GM18502 (cell line): ENCODE data around the gene SLC38A3.

ENCODE experiments used
- ATAC-seq: cut with Tn5 transposase; IDR thresholded peaks from one replicate; pipeline ENCODE4 v1.9.1; 2021; ENCODE audit warnings: mild to moderate bottlenecking; ENCODE audit not compliant: unreplicated experiment, poor library complexity

The SLC38A3 gene

GRCh38 chr3:50190936-50191660 lies 14.0 kb upstream of the SLC38A3 start, which contains the start of gene GNAT1:
Gene GNAT1 (plus strand): TSS chr3:50191610. CDS start chr3:50191726, 116 bp downstream.
- ATAC-seq, result no peak

- ATAC-seq, result no peak
Observed at GRCh38 chr3:50192124-50192523, 12.9 kb upstream of the SLC38A3 start.

- no peak for ATAC-seq
Observed at GRCh38 chr3:50192689-50193141, 12.4 kb upstream of the SLC38A3 start.

GRCh38 chr3:50193286-50193685 lies 11.8 kb upstream of the SLC38A3 start:
- ATAC-seq, result no peak

DNA sequence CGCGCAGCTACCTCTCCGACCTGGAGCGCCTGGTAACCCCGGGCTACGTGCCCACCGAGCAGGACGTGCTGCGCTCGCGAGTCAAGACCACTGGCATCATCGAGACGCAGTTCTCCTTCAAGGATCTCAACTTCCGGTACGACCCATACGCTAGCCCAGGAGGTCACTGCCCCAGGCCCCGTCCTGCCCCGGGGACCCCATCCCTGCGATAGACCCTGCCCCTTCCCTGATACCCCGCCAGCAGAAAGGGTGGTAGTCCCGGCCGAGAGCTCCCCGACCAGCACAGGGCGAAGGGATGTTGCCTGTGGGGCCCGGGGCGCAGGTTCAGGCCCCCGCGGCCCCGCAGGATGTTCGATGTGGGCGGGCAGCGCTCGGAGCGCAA lies 11.3 kb upstream of the SLC38A3 start:
- no peak for ATAC-seq

DNA sequence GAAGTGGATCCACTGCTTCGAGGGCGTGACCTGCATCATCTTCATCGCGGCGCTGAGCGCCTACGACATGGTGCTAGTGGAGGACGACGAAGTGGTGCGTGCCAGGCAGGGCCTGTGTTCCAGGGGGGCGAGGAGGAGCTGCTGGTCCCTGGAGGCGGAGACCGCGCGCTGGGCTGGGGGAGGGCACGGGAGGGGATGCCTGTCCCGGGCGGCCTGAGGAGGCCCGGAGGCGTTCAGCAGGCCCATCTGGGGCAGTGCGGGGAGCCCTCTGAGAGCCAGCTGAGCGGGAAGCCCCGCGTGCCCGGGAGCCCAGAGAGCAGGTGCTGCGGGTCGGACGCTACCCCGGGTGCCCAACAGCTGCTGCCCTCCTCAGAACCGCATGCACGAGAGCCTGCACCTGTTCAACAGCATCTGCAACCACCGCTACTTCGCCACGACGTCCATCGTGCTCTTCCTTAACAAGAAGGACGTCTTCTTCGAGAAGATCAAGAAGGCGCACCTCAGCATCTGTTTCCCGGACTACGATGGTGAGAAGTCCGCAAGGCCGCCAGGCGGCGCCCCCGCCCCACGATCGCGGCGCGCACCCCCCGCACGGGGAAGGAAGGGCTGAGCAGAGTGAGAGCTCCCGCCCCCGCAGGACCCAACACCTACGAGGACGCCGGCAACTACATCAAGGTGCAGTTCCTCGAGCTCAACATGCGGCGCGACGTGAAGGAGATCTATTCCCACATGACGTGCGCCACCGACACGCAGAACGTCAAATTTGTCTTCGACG lies 10.8 kb upstream of the SLC38A3 start:
- no peak for ATAC-seq

- no peak for ATAC-seq
Observed at GRCh38 chr3:50194903-50195500, 10.1 kb upstream of the SLC38A3 start.

DNA sequence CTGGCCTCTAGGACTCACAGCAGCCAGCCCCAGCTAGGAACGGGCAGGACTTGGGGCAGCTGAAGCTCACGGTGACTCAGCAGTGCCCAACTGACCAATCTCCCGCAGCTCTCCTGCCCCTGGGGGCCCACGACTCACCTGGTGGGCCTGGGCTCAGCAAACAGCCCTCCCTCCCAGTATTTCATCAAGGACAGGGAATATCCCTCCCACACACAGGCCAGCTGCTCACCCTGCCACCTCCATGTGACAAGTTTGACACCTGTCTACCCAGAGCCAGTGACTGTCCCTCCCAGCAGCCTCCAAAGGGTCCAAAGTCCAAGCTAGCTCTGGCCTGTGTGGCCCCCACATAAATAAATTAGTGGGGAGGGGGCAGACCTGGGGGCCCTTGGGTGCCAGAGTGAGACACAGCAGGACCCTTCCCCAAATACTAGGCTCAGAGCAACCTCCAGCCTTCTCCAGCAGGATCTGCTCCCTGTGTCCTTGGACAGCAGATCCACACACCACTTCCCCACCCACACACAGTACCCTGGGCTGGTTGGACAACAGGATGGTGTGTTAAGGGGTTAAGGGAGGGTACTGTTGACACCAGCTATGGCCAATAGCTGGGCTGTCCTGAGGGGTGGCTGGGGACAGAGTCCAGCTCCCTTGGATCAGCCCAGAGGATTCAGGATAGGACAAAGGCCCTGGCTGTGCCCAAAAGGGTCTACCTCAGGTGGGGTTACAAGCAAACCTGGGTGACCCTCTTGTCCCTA lies 9.4 kb upstream of the SLC38A3 start:
- no peak for ATAC-seq

GRCh38 chr3:50196253-50196801 lies 8.7 kb upstream of the SLC38A3 start:
- no peak for ATAC-seq

GRCh38 chr3:50201573-50202315 lies 3.3 kb upstream of the SLC38A3 start:
- no peak for ATAC-seq

- no peak for ATAC-seq
Observed at GRCh38 chr3:50202353-50203112, 2.5 kb upstream of the SLC38A3 start.

DNA sequence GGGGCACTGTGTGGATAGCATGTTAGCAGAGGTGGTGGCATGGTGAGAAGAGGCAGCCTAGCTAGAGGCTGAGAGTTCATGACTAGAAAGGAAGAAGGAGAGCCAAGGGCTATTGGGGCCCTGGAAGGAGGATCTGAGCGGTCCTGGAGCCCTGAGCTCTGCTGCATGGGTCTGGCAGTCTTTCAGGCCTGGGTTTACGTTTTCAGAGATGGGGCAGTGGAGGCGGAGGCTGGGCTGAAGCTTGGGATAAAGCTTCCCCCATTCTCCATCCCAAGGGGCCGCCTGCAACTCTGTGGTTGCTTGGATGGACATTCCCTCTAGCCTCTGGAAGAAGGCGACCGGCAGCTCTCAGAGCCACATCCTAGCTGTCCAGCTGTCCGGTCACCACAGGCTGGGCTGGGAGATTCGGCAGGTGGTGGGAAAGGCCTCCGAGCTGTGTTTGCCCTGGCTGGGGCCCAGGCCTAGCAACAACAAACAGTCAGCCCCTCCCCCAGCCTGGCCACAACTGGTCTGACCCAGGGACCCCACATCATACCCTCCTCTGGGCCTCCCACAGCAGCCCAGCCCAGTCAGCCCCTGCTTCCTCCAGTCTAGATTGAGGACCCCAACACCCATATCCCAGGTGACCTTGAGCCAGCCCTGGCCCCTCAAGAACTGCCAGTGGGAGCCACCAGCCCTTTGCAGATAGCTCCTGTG lies 1.8 kb upstream of the SLC38A3 start:
- ATAC-seq, result no peak

DNA sequence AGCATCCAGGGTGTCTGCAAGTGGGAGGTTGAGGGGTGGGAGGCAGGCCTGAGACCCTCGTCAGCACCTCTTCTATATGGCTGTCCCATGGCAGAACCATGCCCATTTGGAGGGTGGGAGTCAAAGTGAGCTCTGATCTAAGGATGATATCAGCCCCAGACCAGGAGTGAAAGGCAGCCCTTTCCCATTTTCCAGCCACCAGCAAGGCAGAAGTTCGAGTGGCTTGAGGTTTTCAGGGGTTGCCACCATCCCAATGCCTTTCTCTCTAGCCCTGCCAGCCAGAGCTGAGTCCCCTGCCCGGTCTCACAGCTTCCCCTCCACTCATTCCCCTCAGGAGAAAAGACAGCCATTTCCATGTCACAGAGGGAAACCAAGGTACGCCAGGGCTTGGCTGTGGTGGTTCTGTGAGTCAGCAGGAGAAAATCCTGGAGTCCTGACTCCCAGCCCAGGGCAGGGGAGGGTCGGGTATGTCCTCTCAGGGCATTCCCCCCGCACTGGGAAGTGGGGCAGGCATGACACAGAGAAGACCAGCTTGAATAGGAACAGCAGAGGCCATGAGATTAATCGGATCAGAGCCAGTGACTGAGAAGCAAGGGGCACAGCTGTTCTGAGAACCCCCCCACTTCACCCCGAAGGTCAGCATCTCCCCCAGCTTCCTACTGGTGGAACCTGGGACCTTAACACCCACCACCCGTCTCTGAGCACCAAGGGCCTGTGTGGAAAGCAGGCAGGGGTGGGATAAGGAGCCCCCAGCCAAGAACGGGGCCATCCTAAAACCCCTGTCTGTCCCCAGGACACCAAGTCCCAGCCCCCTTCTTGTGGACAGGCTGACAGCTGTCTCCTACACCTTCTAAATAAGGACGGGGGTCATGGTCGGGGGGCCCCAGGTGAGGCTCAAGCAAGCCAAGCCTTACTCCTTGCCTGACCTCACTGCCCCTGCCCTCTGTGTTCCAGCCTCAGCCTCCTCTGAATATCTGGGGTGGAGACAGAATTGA lies 965 bp upstream of the SLC38A3 start:
- no peak for ATAC-seq

DNA sequence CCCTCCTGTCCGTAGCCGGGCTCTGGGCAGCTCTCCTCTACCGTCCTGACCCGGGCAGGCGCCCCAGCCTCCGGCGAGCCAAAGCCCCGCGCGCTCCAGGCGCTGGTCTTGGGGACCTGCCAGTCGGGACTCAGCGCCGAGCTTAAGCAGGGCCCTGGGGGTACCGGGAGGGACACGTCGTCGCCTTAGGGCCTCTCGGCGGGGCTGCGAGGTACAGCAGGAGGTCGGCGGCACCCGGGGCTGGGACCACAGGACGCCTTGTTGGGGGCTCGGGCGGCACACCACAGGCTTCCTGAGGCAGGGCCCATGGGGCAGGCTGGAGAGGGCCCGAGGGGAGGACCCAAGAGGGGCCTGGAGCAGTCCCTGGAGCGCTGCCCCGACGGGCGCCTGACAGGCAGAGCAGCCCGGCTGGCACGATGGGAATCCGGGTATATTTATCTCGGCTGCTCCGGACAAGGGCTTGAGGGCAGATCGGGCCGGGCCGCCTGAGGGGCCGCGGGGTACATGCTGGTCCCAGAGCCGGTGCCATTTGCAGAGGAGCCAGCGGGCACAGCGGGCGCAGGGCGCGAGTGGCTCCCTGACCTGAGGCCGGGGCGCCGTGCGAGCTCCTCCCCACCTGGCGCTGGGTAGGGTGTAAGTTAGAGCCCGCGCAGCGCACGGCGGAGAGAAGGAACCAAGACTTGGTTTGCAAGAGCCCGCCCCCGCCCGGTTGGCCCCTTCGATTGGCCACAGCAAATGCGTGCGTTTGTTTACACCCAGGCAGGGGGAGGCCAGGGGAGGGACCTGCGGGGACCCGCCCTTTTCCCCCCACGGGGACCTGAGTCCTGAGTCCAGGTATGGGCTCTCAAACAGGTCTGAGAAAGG lies 574 bp downstream of the SLC38A3 start:
- no peak for ATAC-seq

GRCh38 chr3:50207359-50208042 lies 2.4 kb downstream of the SLC38A3 start:
- no peak for ATAC-seq
